ENCODE data around the gene OXT.

- TF ChIP-seq SP1 (IDR thresholded peaks at IDR 0.05): no peak
- TF ChIP-seq ARNT (IDR thresholded peaks at IDR 0.05): no peak
- TF ChIP-seq FOXK2 (IDR thresholded peaks at IDR 0.05): no peak
- TF ChIP-seq SUZ12 (IDR thresholded peaks at IDR 0.05): no peak
- no peak for TF ChIP-seq BHLHE40 (IDR thresholded peaks at IDR 0.05; ENCODE audit: borderline replicate concordance)
- no peak for TF ChIP-seq CTBP1 (IDR thresholded peaks at IDR 0.05; ENCODE audit: borderline replicate concordance)
Observed at GRCh38 chr20:3080939-3081388, 9.5 kb downstream of the OXT start.

All from HEK293T (cell line).